ENCODE data around the gene RASL10A.

Gene RASL10A

DNA sequence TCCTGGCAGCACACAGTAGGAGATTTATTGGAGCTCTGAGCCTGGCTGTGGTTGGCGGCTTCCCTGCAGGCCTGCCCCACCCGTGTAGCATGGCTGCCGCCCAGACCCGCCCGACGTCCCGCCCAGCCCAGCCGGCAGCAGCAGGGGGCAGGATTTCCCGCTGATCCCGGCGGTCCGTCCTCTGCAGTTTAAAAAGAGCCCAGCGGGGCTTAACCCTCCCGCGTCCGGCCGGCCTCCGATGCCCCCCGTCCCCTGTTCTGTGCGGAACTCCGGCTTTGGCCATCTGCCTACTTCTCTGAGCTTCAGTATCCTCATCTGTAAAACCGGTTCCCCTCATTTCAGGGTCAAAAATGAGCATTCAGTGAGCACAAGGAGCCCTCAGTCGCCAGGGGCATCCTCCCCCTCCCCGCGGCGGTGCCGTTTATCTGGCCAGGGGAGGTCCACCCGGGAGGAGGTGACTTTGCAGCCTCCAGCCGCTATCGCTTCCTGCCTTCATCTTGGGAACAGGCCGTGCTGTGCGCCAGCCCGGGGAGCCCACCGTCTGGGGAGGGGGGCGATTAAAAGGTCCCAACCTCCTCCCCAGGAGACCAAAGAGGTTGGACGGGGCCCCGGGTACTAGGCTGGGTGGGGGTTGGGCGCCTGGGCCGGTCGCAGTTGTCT, 9.2 kb downstream of the RASL10A start, which contains the start of gene GAS2L1:
Gene GAS2L1 (plus strand): TSS at position 476 of the 660 bp plus-strand sequence. CDS start 1,456 bp downstream, outside the sequence.
- DNase-seq (ENCODE audit: low read depth in 3 of 3), result no peak

DNA sequence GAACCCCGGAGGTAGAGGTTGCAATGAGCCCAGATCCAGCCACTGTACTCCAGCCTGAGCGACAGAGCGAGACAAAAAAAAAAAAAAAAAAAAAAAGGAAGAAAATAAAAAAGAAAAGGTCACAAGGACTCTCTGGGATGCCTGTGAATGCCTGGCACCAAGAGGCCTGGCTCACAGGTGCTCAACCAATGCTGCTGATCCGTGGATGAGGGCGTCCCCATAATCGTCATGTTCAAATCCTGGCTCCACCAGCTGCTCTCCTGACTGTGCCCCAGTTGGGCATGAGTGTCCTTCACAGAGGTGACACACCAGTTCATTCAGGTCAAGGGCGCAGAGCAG, 9.7 kb downstream of the RASL10A start:
- no peak for DNase-seq (ENCODE audit: low read depth in 3 of 3)

DNA sequence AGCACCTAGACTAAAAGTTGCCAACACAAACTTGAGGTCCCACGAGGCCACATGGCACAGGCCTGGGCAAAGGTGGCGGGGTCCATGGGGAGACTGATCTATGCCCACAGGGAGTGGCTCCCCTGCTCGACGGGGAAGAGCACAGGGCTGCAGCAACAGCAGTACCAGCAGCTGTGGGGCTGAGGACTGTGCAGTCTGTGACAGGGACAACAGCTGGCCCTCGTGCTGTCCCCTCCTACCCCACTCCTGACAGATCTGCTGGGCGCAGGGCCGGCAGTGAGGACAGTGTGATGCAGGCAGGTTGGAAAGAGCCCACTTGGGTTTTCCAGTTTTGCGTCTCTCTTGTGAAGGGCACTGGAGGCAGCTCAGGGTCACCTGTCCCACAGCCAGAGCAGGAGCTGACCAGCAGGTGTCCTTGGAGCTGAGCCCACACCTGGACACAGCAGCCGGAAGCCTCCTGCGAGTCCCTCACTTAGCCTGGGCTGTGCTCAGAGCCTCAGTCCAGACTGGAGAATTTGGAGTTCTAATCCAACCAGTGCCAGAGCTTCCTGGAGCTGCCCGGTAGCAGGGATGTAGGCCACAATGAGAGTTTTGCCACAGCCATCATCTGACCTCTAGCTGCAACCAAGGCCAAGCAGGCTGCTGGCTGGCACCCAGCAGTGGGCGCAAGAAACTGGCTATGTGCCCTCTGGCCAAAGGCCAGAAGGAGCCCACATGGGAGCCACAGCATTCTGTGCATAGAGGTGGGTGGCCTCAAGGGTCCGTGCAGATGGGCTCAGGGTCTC, 12.6 kb downstream of the RASL10A start:
- no peak for DNase-seq (ENCODE audit: low read depth in 3 of 3)

DNA sequence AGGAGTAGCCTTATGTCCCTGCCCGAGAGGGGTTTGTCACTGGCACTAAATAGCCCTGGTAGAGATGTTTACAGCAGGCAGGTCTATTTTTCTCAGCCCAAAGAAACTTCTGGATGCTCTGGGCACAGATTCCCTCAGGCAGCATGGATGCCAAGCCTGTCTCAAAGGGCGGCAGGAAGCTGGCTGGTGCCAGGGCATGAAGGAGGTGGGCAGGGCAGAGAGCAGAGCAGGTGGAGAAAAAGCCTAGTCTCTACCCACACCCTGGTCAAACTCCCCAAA, 13.2 kb downstream of the RASL10A start:
- no peak for DNase-seq (ENCODE audit: low read depth in 3 of 3)

DNA sequence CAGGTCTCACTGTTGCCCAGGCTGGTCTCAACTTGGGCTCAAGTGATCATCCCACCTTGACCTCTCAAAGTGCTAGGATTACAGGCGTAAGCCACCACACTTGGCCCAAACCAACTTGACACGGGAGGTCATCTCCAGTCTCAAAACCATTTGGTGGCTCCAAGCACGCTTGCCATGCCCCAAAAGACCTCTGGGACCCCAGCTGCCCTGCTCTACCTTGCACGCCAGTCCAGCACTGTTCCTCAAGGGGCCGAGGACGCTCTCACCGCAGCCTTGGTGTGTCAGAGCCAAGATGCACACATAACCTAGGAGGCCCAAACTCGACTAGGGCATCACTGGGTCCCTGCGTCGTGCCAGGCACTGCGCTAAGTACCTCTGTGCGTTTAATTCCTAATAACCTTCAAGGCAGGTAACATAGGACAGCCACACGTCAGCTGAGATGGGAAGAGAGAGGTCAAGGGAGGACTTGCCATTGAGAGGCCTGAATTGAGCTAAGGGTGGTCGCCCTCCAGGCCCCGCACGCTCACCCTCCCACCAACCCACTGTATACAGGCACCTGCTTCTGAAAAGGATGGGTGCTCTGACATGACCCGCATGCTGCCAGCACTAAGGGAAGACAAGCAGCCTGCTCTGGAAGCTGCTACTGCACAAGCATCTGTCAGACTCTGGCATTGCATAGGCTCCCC, 13.6 kb downstream of the RASL10A start:
- no peak for DNase-seq (ENCODE audit: low read depth in 3 of 3)

DNA sequence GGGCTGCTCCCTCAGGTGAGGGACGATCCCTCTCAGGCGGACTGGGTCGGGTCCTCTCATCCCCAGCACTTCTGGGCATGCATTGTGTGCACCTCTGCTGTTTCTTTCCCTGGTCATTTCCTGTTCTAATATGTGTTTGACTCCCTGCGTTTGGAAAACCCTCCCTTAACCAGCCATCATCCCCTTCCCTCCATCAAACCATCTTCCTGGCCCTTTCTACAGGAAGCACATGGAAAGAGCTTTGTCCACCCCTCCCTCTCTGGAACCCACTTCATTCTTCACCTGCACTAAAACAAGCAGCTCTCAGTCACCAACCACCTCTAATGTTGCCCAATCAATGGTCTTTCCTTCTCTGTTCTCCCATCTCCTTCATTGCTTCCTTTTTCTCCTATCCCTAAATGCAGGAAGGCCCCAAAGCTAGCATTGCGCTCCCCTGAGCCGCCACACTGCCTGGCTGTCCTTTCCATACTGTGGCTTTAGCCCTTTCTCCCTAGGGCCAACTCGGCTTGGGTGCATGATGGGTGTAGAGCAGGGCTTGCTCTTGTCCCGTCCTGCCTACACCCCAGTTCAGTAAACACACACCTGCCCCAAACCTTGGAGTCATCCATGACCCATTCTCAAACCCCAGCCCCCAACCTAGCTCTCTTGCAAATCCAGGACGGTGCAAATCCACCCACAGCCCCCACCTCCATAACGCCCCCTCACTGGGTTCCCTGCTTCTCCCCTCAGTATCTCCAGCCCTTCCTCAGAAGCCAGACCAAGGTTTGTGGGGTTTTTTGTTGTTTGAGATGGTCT, 14.5 kb downstream of the RASL10A start:
- no peak for DNase-seq (ENCODE audit: low read depth in 3 of 3)

DNA sequence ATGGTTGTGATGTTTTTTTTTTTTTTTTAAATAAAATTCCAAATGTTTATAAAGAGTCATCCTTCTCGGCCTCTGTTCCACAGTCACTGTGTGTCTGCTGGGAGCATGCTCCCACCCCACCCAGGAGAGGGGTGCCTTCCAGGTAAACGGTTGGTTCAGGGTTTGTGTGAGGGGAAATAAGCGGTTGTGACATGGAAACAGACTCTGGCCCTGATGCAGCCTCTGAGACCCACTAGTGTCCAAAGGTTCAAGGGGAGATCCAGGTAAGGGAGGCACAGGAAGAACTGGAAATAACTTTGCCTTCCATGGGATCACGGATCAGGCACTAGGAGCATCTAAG, 15.1 kb downstream of the RASL10A start:
- DNase-seq (ENCODE audit: low read depth in 3 of 3), result no peak

DNA sequence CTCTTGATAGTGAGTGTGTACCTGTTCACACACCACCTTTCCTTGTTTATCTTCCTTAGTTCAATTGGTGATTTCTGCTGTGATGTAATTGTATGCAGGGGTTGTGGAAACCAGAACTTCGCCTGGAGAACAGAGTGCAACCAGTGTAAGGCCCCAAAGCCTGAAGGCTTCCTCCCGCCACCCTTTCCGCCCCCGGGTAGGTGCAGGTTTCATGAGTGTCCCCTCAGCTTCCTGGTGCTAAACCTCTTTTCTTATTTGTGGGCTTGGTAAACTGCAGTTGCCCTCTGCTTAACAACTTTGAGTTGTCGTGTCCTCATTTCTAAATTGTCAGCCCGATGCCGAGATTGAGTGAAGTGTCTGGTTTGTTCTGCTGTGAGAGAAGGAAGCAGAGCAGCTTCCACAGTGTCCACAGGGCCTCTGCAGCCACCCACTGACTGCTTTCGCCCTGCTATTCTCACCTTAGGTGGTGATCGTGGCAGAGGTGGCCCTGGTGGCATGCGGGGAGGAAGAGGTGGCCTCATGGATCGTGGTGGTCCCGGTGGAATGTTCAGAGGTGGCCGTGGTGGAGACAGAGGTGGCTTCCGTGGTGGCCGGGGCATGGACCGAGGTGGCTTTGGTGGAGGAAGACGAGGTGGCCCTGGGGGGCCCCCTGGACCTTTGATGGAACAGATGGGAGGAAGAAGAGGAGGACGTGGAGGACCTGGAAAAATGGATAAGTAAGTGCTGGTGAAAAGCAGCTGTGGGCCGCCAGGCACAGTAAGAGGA, 16.2 kb downstream of the RASL10A start:
- DNase-seq (ENCODE audit: low read depth in 3 of 3), result no peak

DNA sequence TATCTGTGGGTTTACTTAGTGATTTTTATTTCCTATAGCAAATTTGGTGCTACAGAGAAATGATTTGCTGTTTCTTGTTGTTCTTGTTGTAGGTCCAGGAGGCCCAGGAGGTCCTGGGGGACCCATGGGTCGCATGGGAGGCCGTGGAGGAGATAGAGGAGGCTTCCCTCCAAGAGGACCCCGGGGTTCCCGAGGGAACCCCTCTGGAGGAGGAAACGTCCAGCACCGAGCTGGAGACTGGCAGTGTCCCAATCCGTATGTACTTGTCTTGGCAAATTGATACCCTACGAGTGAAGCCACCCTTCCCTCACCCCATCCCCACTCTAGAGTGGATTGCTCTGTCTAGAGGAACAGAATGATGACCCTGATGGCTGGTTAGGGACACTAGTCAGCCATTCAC, 16.9 kb downstream of the RASL10A start:
- no peak for DNase-seq (ENCODE audit: low read depth in 3 of 3)

DNA sequence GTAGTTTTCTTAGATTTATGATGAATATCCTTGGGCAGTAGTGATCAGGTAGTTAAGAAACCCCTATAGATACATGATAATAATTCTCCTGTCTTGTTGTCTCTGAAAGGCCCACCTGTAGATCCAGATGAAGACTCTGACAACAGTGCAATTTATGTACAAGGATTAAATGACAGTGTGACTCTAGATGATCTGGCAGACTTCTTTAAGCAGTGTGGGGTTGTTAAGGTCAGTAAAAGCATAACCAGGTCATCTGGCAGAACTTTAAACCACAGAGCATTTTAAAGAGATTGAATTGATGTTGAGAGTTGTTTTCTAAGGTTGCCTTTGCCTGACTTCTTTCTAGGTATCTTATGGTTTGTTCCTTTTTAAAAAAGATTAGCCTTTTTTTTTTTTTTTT, 23.1 kb downstream of the RASL10A start:
- DNase-seq (ENCODE audit: low read depth in 3 of 3), result no peak

DNA sequence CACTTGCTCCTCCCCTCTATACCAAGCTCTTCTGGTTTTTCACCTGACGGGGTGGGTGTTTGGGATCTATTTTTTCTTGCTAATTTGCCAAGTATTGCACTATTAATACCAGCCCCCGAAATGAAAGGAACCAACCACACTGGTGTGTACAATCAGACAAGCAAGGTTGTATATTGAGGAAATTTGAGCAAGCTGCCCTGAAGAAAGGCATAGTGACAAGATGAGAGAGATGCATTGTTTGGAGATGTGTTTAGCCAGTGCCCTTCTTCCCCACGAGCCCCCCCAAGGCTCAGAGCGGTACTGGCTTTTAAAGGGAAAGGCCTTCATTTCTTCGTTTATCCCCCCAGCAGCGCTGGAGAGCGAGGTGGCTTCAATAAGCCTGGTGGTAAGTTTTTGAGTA, 24.3 kb downstream of the RASL10A start:
- DNase-seq (ENCODE audit: low read depth in 3 of 3), result no peak

DNA sequence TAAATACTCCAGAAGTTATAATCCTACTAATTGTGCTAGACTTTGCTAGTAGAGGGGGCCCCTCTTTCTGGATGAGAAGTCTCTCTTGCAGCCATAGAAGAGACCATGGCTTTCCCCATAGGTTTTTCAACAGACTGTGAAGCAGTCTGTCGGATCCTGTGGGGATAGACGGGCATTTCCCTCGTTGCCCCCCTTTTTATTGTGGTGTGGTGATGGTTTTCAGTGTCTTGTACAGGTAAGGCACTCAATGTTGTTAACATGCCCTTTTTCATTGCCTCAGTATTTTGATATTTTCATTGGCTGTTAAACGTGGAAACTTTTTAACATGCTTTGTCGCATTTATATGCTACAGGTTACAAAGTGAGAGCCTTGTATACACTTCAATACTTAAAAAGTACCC, 25.4 kb downstream of the RASL10A start:
- DNase-seq (ENCODE audit: low read depth in 3 of 3), result no peak

DNA sequence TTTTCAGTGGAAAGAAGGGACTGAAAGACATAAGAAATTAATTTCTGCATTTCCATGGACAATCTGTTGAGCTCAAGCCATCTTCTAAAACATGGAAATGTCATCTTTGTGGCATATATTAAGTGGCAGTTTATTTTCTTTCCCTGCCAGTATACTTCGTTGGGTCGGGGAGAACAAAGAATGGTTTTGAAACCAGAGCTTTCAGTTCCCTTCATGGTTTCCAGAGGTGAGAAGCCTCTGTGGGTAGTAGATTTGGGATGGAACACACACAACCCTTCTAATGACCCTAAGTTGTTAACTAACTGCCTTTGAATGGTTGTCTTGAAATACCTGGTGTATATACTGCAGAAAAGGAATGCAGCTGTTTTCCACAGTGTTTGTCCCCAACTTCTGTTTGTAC, 26.7 kb downstream of the RASL10A start:
- DNase-seq (ENCODE audit: low read depth in 3 of 3), result no peak

DNA sequence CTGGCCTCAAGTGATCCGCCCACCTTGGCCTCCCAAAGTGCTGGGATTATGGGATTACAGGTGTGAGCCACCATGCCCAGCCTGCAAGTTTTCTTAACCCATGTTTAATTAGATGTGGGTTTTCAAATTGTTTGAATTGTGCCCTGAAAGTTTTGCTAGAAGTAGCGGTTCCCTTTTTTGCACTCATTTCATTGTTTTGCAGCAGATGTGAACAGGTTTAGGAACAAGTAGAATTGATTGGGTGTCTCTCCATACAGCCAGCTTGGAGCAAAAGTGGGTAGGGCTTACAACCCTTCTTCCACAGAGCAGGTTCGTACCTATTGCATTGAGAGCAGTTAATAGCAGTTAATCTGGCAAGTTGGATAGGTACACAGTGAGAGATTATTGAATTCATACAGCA, 31.3 kb downstream of the RASL10A start:
- DNase-seq (ENCODE audit: low read depth in 3 of 3), result no peak

DNA sequence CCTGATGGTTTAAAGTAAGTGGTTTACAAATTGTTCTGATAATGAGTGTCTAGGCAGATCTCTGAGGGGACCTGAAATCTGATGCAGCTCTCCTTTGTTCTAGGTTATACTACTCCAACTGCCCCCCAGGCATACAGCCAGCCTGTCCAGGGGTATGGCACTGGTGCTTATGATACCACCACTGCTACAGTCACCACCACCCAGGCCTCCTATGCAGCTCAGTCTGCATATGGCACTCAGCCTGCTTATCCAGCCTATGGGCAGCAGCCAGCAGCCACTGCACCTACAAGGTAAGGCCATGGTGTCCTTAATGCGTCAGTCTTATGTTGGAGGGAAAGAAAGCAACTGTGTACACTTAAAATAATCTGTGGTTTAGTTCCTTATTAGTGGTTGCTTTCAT, 37.6 kb downstream of the RASL10A start:
- DNase-seq (ENCODE audit: low read depth in 3 of 3), result no peak

DNA sequence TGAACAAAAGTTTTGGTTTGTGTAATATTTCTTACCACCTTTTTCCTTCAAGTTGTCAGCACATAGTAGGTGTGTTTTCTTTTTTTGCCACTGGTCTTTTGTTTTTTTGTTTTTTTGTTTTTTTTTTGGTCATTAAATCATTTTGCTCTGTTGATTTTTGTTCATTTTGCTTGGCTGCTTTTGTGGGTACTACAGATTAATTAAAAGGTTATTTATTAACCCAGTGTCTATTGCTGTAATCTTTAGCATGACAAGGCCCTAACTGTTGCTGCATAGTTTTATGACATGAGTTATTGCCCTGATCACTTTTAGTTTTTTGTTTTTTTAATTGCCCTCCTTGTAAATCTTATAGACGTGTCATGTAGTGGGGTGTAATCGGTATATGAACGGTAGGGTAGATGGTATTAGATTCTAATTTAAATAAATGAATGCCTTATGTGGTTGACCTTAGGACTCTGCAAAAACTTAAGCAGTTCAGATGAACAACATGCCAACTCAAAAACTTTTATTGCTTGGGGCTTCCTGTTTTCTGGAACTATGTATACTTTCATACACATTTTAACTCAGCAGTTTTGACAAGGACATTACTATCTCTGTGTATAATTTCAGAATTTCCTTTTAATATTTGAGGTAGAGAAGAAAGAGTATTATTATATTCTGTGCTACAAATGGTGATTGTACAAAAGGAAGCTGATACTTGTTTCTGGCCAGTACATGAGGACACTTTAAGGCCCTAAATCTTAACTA, 39.5 kb downstream of the RASL10A start:
- DNase-seq (ENCODE audit: low read depth in 3 of 3), result no peak

DNA sequence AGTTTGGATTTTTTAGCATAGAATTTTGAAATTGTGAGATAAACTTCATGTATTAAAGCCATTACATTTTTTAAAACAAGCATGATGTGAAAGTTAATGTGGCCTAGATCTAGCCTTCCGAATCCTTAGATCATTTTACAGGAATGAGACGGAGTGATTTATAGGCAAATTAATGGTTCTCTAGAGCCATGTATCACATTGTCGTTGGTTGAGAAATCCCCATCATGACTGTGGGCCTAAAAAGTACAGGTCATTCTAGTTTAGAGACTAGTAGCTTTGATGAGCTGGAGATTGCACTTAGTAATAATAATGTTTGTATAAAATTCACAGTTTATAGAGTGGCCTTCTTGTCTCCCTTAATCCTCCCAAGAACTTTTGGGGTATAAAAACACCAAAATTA, 40.3 kb downstream of the RASL10A start:
- no peak for DNase-seq (ENCODE audit: low read depth in 3 of 3)

DNA sequence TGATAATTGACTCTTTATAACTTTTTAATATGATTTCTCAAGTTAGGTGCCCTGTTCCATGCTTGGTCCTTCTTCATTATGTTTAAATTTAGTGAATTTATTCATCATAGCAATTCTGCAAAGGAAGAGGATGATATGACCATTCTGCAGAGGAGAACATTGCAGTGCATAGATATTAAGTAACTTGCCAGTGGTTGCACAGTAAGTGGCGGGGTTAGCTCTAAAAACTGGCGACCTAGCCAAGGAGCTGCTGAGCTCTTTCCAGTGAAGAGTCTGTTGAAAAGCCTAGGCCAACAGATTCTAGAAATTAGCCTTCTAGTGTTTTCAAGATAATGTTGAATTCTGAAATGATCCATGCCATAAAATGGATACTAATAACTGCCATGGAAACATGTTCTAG, 42.9 kb downstream of the RASL10A start:
- no peak for DNase-seq (ENCODE audit: low read depth in 3 of 3)

DNA sequence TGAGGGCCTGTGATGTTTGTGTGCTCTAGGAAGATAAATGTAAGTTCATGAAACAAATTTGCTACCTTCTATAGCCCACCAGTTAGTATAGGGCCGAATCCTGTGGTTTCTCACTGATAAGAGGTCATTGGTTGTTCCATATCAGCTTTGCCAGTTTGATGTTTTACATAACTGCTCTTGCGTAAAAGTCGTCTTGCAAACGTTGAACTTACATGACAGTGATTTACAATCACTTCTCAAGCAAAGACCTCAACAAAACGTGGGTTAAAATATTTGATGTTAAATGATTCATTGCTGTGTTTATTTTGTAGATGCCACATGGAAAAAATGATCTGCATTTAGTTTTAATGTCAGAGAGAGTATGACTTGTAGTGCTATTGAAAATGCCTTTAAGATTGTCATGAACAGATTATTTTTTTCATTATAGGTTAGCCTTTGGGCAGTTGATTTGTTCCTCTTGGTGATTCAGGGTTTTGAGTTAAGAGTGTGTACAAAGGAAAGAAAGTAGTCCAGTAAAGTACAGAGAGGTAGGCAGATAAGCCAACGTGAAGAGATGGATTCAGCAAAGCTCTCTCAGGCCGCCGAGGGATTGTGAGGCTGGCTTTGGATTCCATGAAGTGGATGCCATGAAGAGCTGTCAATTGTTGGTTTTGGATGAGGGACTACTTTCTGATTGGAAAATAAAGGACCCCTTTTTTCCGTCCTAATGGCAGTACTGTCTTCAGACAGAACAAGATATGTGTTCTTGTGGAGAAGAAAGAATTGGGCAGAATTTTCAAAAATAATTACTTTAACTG, 44.8 kb downstream of the RASL10A start:
- DNase-seq (ENCODE audit: low read depth in 3 of 3), result no peak

All from stimulated activated CD4-positive, alpha-beta T cell treated with anti-CD3 and anti-CD28 coated beads, TNF-alpha, amount 100 ng/mL, for 4 hours (primary cell).